Measurements from ENCODE around the gene TFCP2L1. TPM values are rescaled to one million over a fixed set of nuclear protein-coding genes. Genes with fewer than 3 reads are reported as not detected.

Gene TFCP2L1
- polyA plus RNA-seq, 3 donors, result 56.5 to 66.8 (median 61.0) TPM

- DNase-seq (ENCODE audit: extremely low read depth in 1 of 11, low read depth in 9 of 11, low spot score in 4 of 11), result no peak
Measured at GRCh38 chr2:121173112-121173511, 111.9 kb downstream of the TFCP2L1 start.

DNA sequence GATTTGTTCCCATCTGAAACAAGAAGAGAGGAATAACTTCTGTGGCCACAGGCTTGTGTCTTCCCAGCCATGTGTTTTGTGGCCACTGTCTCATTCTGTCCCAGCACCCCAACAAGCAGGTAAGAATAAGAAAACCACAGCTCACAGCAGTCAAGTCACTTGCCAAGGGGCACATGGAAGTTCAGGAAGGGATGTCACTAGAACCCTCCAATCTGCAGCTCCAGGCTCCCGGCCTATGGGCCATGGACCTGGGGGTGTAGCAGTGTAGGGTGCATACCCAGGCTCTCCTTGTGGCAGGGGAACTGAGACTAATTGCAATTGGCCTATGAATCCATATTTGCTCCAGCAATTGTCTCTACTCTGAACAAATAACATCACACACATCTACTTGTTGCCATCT is 112.5 kb downstream of the TFCP2L1 start:
- DNase-seq (ENCODE audit: extremely low read depth in 1 of 11, low read depth in 9 of 11, low spot score in 4 of 11), result no peak

- no peak for DNase-seq (ENCODE audit: extremely low read depth in 1 of 11, low read depth in 9 of 11, low spot score in 4 of 11)
Measured at GRCh38 chr2:121171625-121172119, 113.3 kb downstream of the TFCP2L1 start.

GRCh38 chr2:121170577-121170976 is 114.4 kb downstream of the TFCP2L1 start:
- DNase-seq (ENCODE audit: extremely low read depth in 1 of 11, low read depth in 9 of 11, low spot score in 4 of 11), result no peak

DNA sequence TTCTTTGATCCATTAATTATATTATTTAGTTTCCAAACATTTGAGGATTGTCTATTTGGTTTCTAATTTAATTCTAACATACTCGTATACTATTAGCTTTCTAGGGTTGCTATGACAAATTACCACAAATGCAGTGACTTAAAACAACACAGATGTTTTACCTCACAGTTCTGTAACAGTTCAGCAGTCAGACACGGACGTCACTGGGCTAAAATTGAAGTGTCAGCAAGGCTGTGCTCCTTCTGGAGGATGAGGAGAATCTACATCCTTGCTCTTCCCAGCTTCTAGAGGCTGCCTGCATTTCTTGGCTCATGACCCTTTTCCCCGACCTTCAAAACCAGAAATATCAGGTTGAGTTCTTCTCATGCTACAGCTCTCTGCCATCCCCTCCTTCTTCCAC is 117.6 kb downstream of the TFCP2L1 start:
- peak in 4 of 11 donors; percentile 41 to 49 (median 45) for DNase-seq (ENCODE audit: extremely low read depth in 1 of 11, low read depth in 9 of 11, low spot score in 4 of 11)

Other genes with a start within 250 kb of the TFCP2L1 start
- 1 to 10 TPM in 2 of 3 donors, not detected in 1; 1.8 to 2.6 TPM for gene RNU4ATAC, start 245.7 kb upstream of the TFCP2L1 start, polyA plus RNA-seq (ENCODE audit: insufficient read length in 3 of 3)

Data from renal cortex interstitium (tissue), 11 donors.